ENCODE measurements around the gene NIPAL4. TPM values are rescaled to one million over a fixed set of nuclear protein-coding genes. Genes with fewer than 3 reads are reported as not detected.

Gene NIPAL4
- total RNA-seq, 1 experiment from 2014 or later, result not detected

DNA sequence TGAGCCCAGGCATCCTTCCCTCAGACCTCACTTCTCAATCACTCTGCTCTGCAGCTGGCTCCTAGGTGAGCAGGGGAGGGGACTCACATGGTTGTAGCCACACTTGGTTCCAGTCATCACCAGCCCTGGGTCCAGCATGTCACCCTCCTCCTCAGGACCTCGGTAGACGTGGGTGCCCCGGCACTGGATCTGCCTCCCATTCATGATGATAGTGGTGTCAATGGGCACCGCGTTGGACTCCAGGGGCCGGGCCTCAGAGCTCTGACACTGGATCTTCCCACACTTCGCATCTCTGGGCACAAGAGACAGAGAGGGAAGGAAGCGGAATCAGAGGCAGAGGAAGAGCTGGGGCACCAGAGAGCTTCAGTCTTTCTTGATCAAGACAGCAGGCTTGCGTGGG is 32.9 kb downstream of the NIPAL4 start:
- in situ Hi-C loops (cut with HindIII; ENCODE audit: low pct_unique_long_range_greater_than_20kb, low sequenced_read_pairs), result no loop called here
- no peaks in the 10 kb centered on the region for H3K4me1 ChIP-seq (ENCODE audit: control insufficient read depth, insufficient read depth, low read length)
- H3K36me3 ChIP-seq (ENCODE audit: control insufficient read depth, insufficient read depth, low read length), result no peaks in the 10 kb centered on the region
- no peak for DNase-seq (ENCODE audit: low read depth, low spot score)
- H3K27ac ChIP-seq (ENCODE audit: low read length), result no peak overlapping the region
- no TSS peak for BruUV-seq (replicated peaks)
- TF ChIP-seq, protein P1, sequence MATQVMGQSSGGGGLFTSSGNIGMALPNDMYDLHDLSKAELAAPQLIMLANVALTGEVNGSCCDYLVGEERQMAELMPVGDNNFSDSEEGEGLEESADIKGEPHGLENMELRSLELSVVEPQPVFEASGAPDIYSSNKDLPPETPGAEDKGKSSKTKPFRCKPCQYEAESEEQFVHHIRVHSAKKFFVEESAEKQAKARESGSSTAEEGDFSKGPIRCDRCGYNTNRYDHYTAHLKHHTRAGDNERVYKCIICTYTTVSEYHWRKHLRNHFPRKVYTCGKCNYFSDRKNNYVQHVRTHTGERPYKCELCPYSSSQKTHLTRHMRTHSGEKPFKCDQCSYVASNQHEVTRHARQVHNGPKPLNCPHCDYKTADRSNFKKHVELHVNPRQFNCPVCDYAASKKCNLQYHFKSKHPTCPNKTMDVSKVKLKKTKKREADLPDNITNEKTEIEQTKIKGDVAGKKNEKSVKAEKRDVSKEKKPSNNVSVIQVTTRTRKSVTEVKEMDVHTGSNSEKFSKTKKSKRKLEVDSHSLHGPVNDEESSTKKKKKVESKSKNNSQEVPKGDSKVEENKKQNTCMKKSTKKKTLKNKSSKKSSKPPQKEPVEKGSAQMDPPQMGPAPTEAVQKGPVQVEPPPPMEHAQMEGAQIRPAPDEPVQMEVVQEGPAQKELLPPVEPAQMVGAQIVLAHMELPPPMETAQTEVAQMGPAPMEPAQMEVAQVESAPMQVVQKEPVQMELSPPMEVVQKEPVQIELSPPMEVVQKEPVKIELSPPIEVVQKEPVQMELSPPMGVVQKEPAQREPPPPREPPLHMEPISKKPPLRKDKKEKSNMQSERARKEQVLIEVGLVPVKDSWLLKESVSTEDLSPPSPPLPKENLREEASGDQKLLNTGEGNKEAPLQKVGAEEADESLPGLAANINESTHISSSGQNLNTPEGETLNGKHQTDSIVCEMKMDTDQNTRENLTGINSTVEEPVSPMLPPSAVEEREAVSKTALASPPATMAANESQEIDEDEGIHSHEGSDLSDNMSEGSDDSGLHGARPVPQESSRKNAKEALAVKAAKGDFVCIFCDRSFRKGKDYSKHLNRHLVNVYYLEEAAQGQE (IDR thresholded peaks at IDR 0.05; ENCODE audit: insufficient read depth in 1 of 2, low read depth in 2 of 2, low read length in 1 of 2), result no peak
- TF ChIP-seq SIN3A (IDR thresholded peaks at IDR 0.05; ENCODE audit: borderline replicate concordance, insufficient read depth, low read depth, low read length) (no peak), TCF7L2 (IDR thresholded peaks at IDR 0.05; ENCODE audit: low read depth, low read length) (no peak), POLR2AphosphoS5 (IDR thresholded peaks at IDR 0.05; ENCODE audit: low read depth, low read length) (no peak)
- TF ChIP-seq, protein P2, sequence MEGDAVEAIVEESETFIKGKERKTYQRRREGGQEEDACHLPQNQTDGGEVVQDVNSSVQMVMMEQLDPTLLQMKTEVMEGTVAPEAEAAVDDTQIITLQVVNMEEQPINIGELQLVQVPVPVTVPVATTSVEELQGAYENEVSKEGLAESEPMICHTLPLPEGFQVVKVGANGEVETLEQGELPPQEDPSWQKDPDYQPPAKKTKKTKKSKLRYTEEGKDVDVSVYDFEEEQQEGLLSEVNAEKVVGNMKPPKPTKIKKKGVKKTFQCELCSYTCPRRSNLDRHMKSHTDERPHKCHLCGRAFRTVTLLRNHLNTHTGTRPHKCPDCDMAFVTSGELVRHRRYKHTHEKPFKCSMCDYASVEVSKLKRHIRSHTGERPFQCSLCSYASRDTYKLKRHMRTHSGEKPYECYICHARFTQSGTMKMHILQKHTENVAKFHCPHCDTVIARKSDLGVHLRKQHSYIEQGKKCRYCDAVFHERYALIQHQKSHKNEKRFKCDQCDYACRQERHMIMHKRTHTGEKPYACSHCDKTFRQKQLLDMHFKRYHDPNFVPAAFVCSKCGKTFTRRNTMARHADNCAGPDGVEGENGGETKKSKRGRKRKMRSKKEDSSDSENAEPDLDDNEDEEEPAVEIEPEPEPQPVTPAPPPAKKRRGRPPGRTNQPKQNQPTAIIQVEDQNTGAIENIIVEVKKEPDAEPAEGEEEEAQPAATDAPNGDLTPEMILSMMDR (IDR thresholded peaks at IDR 0.05), result no peak
- H3K27me3 ChIP-seq (ENCODE audit: control insufficient read depth, insufficient read depth, low read length), result no peaks in the 10 kb centered on the region
- ChIA-PET CTCF (no interaction called here), POLR2A (no interaction called here)
- no peak for ATAC-seq
- H3K4me3 ChIP-seq (ENCODE audit: low read depth in 2 of 2, low read length in 2 of 2), result no peak overlapping the region
- no peaks in the 10 kb centered on the region for H3K9me3 ChIP-seq (ENCODE audit: control insufficient read depth, insufficient read depth, low read depth, low read length)
- intact Hi-C loops (cut with micrococcal nuclease; ENCODE audit: unreplicated experiment), result no loop called here

DNA sequence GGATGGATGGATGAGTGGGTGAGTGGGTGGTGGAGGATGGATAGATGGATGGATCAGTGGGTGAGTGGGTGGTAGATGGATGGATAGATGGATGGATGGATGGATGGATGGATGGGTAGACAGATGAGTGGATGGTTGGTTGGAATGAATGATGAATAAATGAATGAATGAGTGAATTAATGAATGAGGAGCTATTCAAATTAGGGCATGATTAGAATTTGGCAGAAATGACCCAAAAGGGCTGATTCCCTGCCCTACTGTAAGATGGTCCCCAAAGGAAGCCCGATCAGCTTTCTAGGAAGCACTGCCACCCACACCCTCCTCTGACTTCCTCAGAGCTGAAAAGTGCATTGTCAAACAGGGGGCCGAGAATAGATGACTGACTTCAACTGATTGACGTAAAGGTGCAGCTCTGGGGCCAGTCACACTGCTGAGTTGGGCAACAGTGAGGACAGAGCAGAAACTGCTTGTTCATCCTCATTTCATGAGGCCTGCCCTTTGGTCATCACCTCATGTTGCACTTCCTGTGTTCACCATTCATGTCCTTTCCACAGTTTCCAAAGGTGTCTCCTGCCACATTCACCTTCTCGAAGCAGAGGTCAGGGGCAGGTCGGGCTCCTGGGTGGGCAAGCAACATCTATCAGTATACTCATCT is 34.3 kb downstream of the NIPAL4 start:
- Histone ChIP-seq H3K27ac (ENCODE audit: low read length) (no peak overlapping the region), H3K4me3 (ENCODE audit: low read depth in 2 of 2, low read length in 2 of 2) (no peak overlapping the region), H3K27me3 (ENCODE audit: control insufficient read depth, insufficient read depth, low read length) (no peaks in the 10 kb centered on the region), H3K4me1 (ENCODE audit: control insufficient read depth, insufficient read depth, low read length) (no peaks in the 10 kb centered on the region), H3K9me3 (ENCODE audit: control insufficient read depth, insufficient read depth, low read depth, low read length) (no peaks in the 10 kb centered on the region), H3K36me3 (ENCODE audit: control insufficient read depth, insufficient read depth, low read length) (no peaks in the 10 kb centered on the region)
- ATAC-seq, result no peak
- POLR2A ChIA-PET, result interaction anchor here (0.7 kb wide), 1 partner anchor 26 kb away, joined by 3 read pairs; no protein-coding TSS in a partner anchor
- no TSS peak for BruUV-seq (replicated peaks)
- in situ Hi-C loops (cut with HindIII; ENCODE audit: low pct_unique_long_range_greater_than_20kb, low sequenced_read_pairs) (no loop called here), intact Hi-C loops (cut with micrococcal nuclease; ENCODE audit: unreplicated experiment) (no loop called here)
- no peak for DNase-seq (ENCODE audit: low read depth, low spot score)
- TF ChIP-seq, protein P2 (IDR thresholded peaks at IDR 0.05), result no peak
- CTCF ChIA-PET, result no interaction called here
